ENCODE results near the gene DIAPH2. TPM values are rescaled to one million over a fixed set of nuclear protein-coding genes. Genes with fewer than 3 reads are reported as not detected.

Gene DIAPH2
- total RNA-seq, 1 donor from 2014 or later: 7.9 TPM

DNA sequence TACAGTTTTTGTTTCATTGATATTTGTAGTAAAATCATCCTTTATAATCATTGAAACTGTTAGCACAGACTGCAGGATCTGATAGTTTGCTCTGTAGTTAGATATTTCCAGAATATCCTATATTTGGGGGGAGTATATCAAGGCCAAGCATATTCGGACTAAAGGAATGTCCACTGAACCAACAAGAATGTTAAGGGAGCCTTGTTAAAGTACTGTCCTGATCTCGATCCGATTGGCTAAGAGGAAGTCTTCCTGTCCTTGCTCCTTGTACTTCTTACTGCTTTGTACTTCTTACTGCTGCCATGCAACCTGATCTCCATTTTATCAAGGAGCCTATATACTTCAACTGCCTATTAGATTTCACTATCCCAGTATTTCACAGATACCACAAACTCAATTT lies 648.3 kb downstream of the DIAPH2 start:
- no peak for FAIRE-seq
- Histone ChIP-seq H3K36me3 (ENCODE audit: control insufficient read depth, insufficient read depth, low read length) (no peaks in the 10 kb centered on the region), H3K27me3 (ENCODE audit: control insufficient read depth, insufficient read depth, low read length) (no peaks in the 10 kb centered on the region), H3K4me3 (ENCODE audit: low read depth, low read length) (no peak overlapping the region)
- DNase-seq (ENCODE audit: low read depth): no peak
- TF ChIP-seq, protein P1, sequence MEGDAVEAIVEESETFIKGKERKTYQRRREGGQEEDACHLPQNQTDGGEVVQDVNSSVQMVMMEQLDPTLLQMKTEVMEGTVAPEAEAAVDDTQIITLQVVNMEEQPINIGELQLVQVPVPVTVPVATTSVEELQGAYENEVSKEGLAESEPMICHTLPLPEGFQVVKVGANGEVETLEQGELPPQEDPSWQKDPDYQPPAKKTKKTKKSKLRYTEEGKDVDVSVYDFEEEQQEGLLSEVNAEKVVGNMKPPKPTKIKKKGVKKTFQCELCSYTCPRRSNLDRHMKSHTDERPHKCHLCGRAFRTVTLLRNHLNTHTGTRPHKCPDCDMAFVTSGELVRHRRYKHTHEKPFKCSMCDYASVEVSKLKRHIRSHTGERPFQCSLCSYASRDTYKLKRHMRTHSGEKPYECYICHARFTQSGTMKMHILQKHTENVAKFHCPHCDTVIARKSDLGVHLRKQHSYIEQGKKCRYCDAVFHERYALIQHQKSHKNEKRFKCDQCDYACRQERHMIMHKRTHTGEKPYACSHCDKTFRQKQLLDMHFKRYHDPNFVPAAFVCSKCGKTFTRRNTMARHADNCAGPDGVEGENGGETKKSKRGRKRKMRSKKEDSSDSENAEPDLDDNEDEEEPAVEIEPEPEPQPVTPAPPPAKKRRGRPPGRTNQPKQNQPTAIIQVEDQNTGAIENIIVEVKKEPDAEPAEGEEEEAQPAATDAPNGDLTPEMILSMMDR (IDR thresholded peaks at IDR 0.05; ENCODE audit: insufficient read depth, low read length, severe bottlenecking): no peak

DNA sequence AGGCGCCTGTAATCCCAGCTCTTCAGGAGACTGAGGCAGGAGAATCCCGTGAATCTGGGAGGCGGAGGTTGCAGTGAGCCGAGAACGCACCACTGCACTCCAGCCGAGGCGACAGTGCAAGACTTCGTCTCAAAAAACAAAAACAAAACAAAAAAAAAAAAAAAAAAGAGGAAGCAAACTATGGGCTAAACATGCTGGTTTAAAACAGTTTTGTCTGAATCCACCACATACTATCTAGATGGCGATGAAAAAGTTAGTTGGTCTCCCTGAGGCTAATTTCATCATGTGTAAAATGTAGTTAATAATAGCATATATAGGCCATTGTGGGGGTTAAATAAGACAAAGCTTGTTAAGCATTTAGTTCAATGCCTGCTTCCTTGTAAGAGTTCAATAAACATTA lies 650.2 kb downstream of the DIAPH2 start:
- H3K27me3 ChIP-seq (ENCODE audit: control insufficient read depth, insufficient read depth, low read length): no peaks in the 10 kb centered on the region
- no peak for DNase-seq (ENCODE audit: low read depth)
- no peak for FAIRE-seq
- no peak overlapping the region for H3K4me3 ChIP-seq (ENCODE audit: low read depth, low read length)
- H3K36me3 ChIP-seq (ENCODE audit: control insufficient read depth, insufficient read depth, low read length): no peaks in the 10 kb centered on the region
- TF ChIP-seq, protein P1 (IDR thresholded peaks at IDR 0.05; ENCODE audit: insufficient read depth, low read length, severe bottlenecking): no peak

DNA sequence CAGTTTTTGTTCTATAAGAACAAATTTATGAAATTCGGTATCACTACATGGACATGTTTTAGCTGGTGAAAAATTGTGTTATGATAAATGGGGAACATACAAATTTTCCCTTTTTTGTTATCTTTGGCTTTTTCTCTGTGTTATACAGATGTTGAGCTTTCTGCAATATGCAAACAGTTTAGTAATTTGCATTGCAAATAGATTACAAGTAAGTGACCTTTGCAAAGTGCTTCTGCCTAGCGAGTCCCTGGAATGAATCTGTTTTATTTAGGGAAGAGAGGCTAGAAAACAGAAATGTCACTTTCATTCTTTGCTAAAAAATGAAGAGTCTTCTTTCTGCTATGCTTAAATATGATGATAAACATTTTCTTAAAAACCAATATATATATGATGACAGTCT lies 660.1 kb downstream of the DIAPH2 start:
- DNase-seq (ENCODE audit: low read depth) (no peak), FAIRE-seq (no peak)
- TF ChIP-seq, protein P1 (IDR thresholded peaks at IDR 0.05; ENCODE audit: insufficient read depth, low read length, severe bottlenecking): no peak
- no peak overlapping the region for H3K4me3 ChIP-seq (ENCODE audit: low read depth, low read length)
- H3K36me3 ChIP-seq (ENCODE audit: control insufficient read depth, insufficient read depth, low read length): no peaks in the 10 kb centered on the region
- no peaks in the 10 kb centered on the region for H3K27me3 ChIP-seq (ENCODE audit: control insufficient read depth, insufficient read depth, low read length)

DNA sequence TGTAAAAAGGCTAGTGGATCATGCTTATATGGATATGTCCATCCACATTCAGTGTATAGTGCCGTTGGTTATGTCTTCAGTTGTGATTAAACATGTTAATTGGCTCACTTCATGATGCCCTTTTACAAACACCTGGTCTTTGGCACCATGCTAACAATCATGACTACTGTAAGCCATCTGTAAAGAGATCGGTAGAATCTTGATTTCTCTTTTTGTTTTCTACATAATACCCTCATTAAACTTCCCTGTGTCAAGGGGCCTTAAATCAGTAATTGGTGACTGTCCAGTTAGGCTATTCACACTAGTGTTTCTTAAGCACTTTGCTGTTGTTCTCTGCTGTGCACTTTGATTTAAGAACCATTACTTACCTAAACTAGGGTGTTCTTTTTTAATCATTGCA lies 674.3 kb downstream of the DIAPH2 start:
- FAIRE-seq: no peak
- H3K4me3 ChIP-seq (ENCODE audit: low read depth, low read length): no peak overlapping the region
- TF ChIP-seq, protein P1 (IDR thresholded peaks at IDR 0.05; ENCODE audit: insufficient read depth, low read length, severe bottlenecking): no peak
- no peak for DNase-seq (ENCODE audit: low read depth)
- H3K27me3 ChIP-seq (ENCODE audit: control insufficient read depth, insufficient read depth, low read length): no peaks in the 10 kb centered on the region
- H3K36me3 ChIP-seq (ENCODE audit: control insufficient read depth, insufficient read depth, low read length): no peaks in the 10 kb centered on the region

DNA sequence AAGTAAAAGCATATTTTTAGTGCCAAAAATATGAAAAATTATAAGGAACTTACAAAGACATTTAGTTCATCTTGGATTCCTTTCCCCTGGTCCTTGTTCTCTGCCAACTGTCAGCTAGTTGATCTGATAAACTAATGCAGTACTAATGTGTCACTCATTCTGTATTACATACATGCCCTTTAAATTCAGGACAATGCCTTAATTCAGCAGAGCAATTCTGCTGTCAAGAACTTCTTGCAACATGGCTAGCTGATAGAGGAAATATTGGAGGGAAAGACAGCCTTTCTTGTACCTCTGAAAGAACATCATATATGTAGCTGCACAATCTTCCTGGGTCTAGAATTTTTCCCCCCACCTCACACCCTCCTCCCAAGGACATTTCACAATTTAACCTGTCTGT lies 679.2 kb downstream of the DIAPH2 start:
- no peak for DNase-seq (ENCODE audit: low read depth)
- no peaks in the 10 kb centered on the region for H3K27me3 ChIP-seq (ENCODE audit: control insufficient read depth, insufficient read depth, low read length)
- TF ChIP-seq, protein P1 (IDR thresholded peaks at IDR 0.05; ENCODE audit: insufficient read depth, low read length, severe bottlenecking): no peak
- no peak for FAIRE-seq
- H3K4me3 ChIP-seq (ENCODE audit: low read depth, low read length): no peak overlapping the region
- H3K36me3 ChIP-seq (ENCODE audit: control insufficient read depth, insufficient read depth, low read length): no peaks in the 10 kb centered on the region

DNA sequence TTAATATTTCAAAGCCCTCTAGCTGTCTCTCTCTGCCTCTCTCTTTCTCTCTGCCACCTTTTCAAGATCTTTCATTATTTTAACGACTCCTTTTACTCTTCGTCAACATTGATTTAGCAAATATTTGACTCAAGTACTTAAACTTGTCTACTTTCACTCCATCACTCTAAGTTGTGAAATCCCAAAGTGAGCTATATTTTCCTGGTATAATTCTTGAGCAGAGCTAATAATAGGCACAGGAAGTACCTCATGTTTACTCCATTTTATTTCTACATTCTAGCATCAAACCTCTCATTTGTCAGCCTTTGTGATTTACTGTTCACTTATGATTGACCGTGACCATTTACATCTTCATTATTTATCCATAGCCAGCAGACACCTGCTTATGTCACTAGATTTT lies 681.6 kb downstream of the DIAPH2 start:
- Histone ChIP-seq H3K4me3 (ENCODE audit: low read depth, low read length) (no peak overlapping the region), H3K36me3 (ENCODE audit: control insufficient read depth, insufficient read depth, low read length) (no peaks in the 10 kb centered on the region), H3K27me3 (ENCODE audit: control insufficient read depth, insufficient read depth, low read length) (no peaks in the 10 kb centered on the region)
- FAIRE-seq: no peak
- peak; percentile 2 for DNase-seq (ENCODE audit: low read depth)
- TF ChIP-seq, protein P1 (IDR thresholded peaks at IDR 0.05; ENCODE audit: insufficient read depth, low read length, severe bottlenecking): no peak
